HepG2 (cell line): ENCODE measurements around the gene OR2B2. TPM values are rescaled to one million over a fixed set of nuclear protein-coding genes. Genes with fewer than 3 reads are reported as not detected.

Experiments used
- AHDC1 ChIP-seq: sonication (generic); formaldehyde crosslinking; IDR thresholded peaks from 2 replicates; pipeline ENCODE4 v1.5.1; 2020; ENCODE audit warnings: mild to moderate bottlenecking, missing genetic modification reagents, borderline replicate concordance
- CTCF ChIP-seq: sonication (generic); formaldehyde crosslinking; IDR thresholded peaks from 2 replicates; pipeline ENCODE4 v1.5.0; 2020; ENCODE audit warnings: mild to moderate bottlenecking, missing genetic modification reagents, moderate library complexity
- EP300 ChIP-seq, 3 experiments: sonication (generic) in 1 of 3; formaldehyde crosslinking in 1 of 3; IDR thresholded peaks; 2 replicates each; pipeline versions ENCODE4 v1.5.1 to v1.6.1; 2011 to 2020; ENCODE audit warnings: low read depth in 2 of 3, low read length in 2 of 3, borderline replicate concordance in 1 of 3, improper control_type of control experiment in 1 of 3, mild to moderate bottlenecking in 1 of 3, missing genetic modification reagents in 1 of 3, moderate library complexity in 1 of 3
- FOXA3 ChIP-seq: IDR thresholded peaks from 2 replicates; pipeline ENCODE4 v1.6.1; 2016; ENCODE audit warnings: missing genetic modification reagents, missing compliant biosample characterization
- FOXC1 ChIP-seq: sonication (generic); formaldehyde crosslinking; IDR thresholded peaks from 2 replicates; pipeline ENCODE4 v1.8.0; 2022; ENCODE audit warnings: mild to moderate bottlenecking, missing genetic modification reagents, borderline replicate concordance
- JUNB ChIP-seq: sonication (generic); formaldehyde crosslinking; IDR thresholded peaks from 2 replicates; pipeline ENCODE4 v1.8.0; 2022; ENCODE audit warnings: missing genetic modification reagents, mild to moderate bottlenecking, borderline replicate concordance
- MXD4 ChIP-seq: IDR thresholded peaks from 2 replicates; pipeline ENCODE4 v1.6.1; 2016; ENCODE audit warnings: mild to moderate bottlenecking, missing biosample characterization, missing genetic modification reagents
- SMYD3 ChIP-seq: sonication (generic); formaldehyde crosslinking; IDR thresholded peaks from 2 replicates; pipeline ENCODE4 v1.8.1; 2023; ENCODE audit warnings: mild to moderate bottlenecking, missing genetic modification reagents
- STAG1 ChIP-seq: sonication (generic); formaldehyde crosslinking; IDR thresholded peaks from 2 replicates; pipeline ENCODE4 v1.4.0; 2020; ENCODE audit warnings: missing genetic modification reagents
- ZNF180 ChIP-seq: sonication (generic); formaldehyde crosslinking; IDR thresholded peaks from 2 replicates; pipeline ENCODE4 v1.4.0; 2020; ENCODE audit warnings: low read depth, missing genetic modification reagents, borderline replicate concordance
- ZNF274 ChIP-seq: sonication (generic); formaldehyde crosslinking; IDR thresholded peaks from 2 replicates; pipeline ENCODE4 v1.5.1; 2020; ENCODE audit warnings: mild to moderate bottlenecking, missing genetic modification reagents
- ZNF503 ChIP-seq: sonication (generic); formaldehyde crosslinking; IDR thresholded peaks from 2 replicates; pipeline ENCODE4 v1.4.0; 2020; ENCODE audit warnings: missing genetic modification reagents
- ZNF670 ChIP-seq: sonication (generic); formaldehyde crosslinking; IDR thresholded peaks from 2 replicates; pipeline ENCODE4 v1.8.0; 2022; ENCODE audit warnings: mild to moderate bottlenecking, missing genetic modification reagents, borderline replicate concordance
- ZNF704 ChIP-seq: sonication (generic); formaldehyde crosslinking; IDR thresholded peaks from 2 replicates; pipeline ENCODE4 v1.8.1; 2023; ENCODE audit warnings: mild to moderate bottlenecking, inconsistent platforms, moderate library complexity, missing genetic modification reagents, borderline replicate concordance
- ZNF784 ChIP-seq: sonication (generic); formaldehyde crosslinking; IDR thresholded peaks from 2 replicates; pipeline ENCODE4 v1.5.1; 2020; ENCODE audit warnings: missing genetic modification reagents, mild to moderate bottlenecking, borderline replicate concordance
- ZNF788 ChIP-seq: sonication (generic); formaldehyde crosslinking; IDR thresholded peaks from 2 replicates; pipeline ENCODE4 v1.5.0; 2020; ENCODE audit warnings: mild to moderate bottlenecking, missing genetic modification reagents, borderline replicate concordance
- ZSCAN12 ChIP-seq: sonication (generic); formaldehyde crosslinking; IDR thresholded peaks from 2 replicates; pipeline ENCODE4 v1.9.0; 2021; ENCODE audit warnings: mild to moderate bottlenecking, missing genetic modification reagents
- polyA plus RNA-seq, 8 experiments: library from polyadenylated mRNA; depleted of rRNA in 3 of 8; stranded (reverse) in 7 of 8; unstranded in 1 of 8; fragments of >200 nt; fragmentation: Illumina TruSeq in 4 of 8; extraction: Trizol in 4 of 8; gene quantifications; 2 replicates each; pipeline versions ENCODE4 v1.2.1 to v1.2.3, GENCODE V29; 2011 to 2016; ENCODE audit warnings: low read depth in 4 of 8, missing spikeins in 1 of 8, mixed read lengths in 1 of 8; ENCODE audit not compliant: insufficient read depth in 1 of 8
- total RNA-seq, 5 experiments: library from RNA; depleted of rRNA; stranded (reverse); fragments of >200 nt; fragmentation: Illumina TruSeq; extraction: Trizol; gene quantifications; 2 replicates each; pipeline ENCODE4 v1.2.3, GENCODE V29; 2016; ENCODE audit warnings: low read depth in 1 of 5

Gene OR2B2
- total and polyA plus RNA-seq, 2 of the 13 experiments (the other 11 are each of a cell fraction or from before 2014, with no cell fraction given): not detected

GRCh38 chr6:27862396-27863066 is 49.7 kb downstream of the OR2B2 start (continued):
- TF ChIP-seq CTCF (no peak), ZSCAN12 (CRISPR knock-in tag) (no peak), ZNF503 (CRISPR knock-in tag) (no peak), FOXC1 (CRISPR knock-in tag) (no peak), MXD4 (CRISPR knock-in tag) (no peak), ZNF788 (CRISPR knock-in tag) (no peak), JUNB (CRISPR knock-in tag) (no peak), SMYD3 (CRISPR knock-in tag) (no peak), STAG1 (no peak), ZNF704 (CRISPR knock-in tag) (no peak), ZNF274 (CRISPR knock-in tag) (no peak), AHDC1 (no peak), ZNF180 (CRISPR knock-in tag) (no peak), ZNF670 (CRISPR knock-in tag) (no peak), ZNF784 (CRISPR knock-in tag) (no peak), FOXA3 (CRISPR knock-in tag) (0 out of 2 replicates have a peak, but pooled peaks have one; percentile 5), EP300 (IDR thresholded peaks at IDR 0.05; ENCODE audit: low read depth in 2 of 2, low read length in 2 of 2) (no peak), EP300 (CRISPR knock-in tag; IDR thresholded peaks at IDR 0.05; ENCODE audit: borderline replicate concordance) (no peak)
